GM08714 (cell line): Measurements from ENCODE around the gene SUSD1.

Experiments used
- H3K4me3 ChIP-seq: fragments of 200-500 bp; sonication (Bioruptor generic); 2 replicates; pipeline ENCODE4 v1.5.1; 2014; ENCODE audit warnings: mild to moderate bottlenecking, low read length, inconsistent platforms
- ZNF274 ChIP-seq: IDR thresholded peaks from 2 replicates; pipeline ENCODE4 v1.6.1; 2012; ENCODE audit warnings: mild to moderate bottlenecking, low read depth, low read length

Gene SUSD1

DNA sequence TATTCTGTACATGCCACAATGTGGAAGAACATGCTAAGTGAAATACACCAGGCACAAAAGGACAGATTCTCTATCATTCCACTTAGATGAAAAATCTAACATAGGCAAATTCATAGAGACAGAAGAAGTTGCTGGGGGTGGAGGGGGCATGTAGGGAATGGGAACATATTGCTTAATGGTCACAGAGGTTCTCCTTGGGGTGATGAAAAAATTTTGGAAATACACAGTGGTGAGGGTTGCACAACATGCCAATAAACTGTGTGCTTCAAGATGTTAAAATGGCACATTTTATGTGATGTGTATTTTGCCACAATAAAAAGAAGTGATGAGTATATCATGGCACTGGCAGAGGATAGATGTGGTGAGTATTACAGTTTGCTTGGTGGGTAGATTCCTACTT is 111.9 kb downstream of the SUSD1 start:
- H3K4me3 ChIP-seq = no peak overlapping the region
- TF ChIP-seq ZNF274 = no peak

GRCh38 chr9:112061152-112061740 is 113.9 kb downstream of the SUSD1 start:
- TF ChIP-seq ZNF274 = no peak
- no peak overlapping the region for H3K4me3 ChIP-seq

GRCh38 chr9:112059966-112060320 is 115.2 kb downstream of the SUSD1 start:
- TF ChIP-seq ZNF274 = no peak
- H3K4me3 ChIP-seq = no peak overlapping the region

GRCh38 chr9:112059145-112059965 is 115.7 kb downstream of the SUSD1 start:
- H3K4me3 ChIP-seq = no peak overlapping the region
- no peak for TF ChIP-seq ZNF274

DNA sequence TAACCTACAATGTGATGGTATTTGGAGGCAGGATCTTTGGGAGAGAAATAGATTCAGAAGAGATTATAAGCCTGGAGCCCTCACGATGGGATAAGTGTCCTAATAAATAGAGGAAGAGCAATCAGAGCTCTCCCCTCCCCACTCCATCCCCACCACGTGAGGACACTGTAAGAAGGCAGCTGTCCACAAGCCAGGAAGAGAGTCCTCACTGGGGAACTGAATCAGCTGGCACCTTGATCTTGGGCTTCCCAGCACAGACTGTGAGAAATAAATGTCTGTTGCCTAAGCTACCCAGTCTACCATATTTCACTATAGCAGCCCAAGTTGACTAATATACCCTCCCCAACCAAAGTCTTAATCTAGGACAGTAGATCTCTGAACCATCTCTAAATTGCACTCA is 118.1 kb downstream of the SUSD1 start:
- TF ChIP-seq ZNF274 = no peak
- H3K4me3 ChIP-seq = no peak overlapping the region

DNA sequence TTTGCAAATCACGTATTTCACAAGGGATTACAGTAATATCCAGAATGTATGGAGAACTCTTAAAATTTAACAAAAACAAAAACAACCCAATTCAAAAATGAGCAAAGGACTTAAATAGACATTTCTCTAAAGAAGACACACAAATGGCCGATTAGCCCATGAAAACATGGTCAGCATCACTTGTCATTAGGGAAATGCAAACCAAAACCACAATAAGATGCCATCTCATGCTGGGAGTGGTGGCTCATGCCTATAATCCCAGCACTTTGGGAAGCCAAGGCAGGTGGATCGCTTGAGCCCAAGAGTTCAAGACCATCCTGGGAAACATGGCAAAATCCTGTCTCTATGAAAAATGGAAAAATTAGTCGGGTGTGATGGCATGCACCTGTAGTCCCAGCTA is 120.2 kb downstream of the SUSD1 start:
- H3K4me3 ChIP-seq = no peak overlapping the region
- TF ChIP-seq ZNF274 = no peak

- no peak for TF ChIP-seq ZNF274
- H3K4me3 ChIP-seq = no peak overlapping the region
Observed at GRCh38 chr9:112051812-112052211, 123.3 kb downstream of the SUSD1 start.

DNA sequence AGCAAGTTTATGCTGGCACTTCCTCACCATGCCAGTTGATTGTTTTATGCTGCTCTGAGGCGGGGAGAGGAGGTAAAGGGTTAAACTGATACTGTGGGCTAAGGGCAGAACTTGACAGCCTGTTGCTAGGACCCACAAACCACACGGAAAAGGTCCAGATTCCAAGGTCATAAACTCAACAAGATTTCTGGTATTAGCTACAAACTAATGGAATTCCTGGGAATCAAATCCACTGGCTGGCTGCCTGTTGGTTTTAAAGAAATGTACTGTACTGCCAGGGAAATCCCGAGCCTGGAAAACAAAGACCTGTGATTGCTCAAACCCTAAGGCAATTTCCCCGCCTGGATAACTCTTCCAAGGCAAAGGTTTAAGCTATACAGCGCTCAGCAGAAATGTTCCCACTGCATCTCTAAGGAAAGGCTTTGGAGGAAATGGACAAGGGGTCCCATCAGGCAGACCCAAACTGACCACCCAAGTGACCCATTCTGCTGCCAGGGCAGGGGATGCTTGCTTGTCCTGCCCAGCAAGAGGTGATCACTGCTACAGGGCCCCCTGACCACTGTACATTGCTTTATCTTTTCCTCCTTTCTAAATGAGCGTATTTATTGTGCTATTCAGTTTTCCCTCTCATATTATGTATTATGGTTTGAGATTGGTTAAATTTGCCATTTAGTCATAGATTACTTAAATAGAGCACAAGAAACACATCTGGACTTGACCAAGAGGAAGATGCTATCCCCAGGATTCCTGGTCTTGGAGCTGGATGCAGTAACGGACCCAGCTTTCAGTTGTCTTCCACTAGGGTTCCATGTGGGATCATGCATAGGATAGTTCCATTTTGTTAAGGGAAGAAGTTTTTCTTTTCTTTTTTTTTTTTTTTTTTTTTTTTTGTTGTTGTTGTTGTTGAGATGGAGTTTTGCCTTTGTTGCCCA is 124.3 kb downstream of the SUSD1 start:
- no peak for TF ChIP-seq ZNF274
- no peak overlapping the region for H3K4me3 ChIP-seq

- H3K4me3 ChIP-seq = no peak overlapping the region
- TF ChIP-seq ZNF274 = no peak
Observed at GRCh38 chr9:112049811-112050516, 125.1 kb downstream of the SUSD1 start.

- no peak overlapping the region for H3K4me3 ChIP-seq
- TF ChIP-seq ZNF274 = no peak
Observed at GRCh38 chr9:112048924-112049691, 126.0 kb downstream of the SUSD1 start.

GRCh38 chr9:112047538-112048066 is 127.5 kb downstream of the SUSD1 start:
- TF ChIP-seq ZNF274 = no peak
- H3K4me3 ChIP-seq = no peak overlapping the region

DNA sequence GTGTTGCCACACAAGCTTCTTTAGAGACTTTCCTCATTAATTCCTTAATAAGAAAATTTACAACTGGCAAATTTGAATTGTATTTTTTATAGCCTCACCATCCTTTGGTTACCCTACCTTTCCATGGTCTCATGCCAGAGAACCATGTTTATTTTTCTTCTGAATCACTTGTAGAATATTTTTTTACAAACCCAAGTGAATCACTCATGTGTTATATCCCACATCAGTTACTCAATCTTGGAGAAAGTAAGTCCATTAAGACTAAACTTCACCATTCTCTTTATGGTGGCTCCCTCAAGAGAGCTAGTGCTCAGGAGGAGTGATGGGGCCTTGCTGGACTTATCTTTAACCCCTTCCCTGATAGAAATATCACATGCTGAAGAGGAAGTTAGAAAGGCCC is 128.9 kb downstream of the SUSD1 start:
- no peak for TF ChIP-seq ZNF274
- no peak overlapping the region for H3K4me3 ChIP-seq

GRCh38 chr9:112044881-112045280 is 130.2 kb downstream of the SUSD1 start:
- no peak overlapping the region for H3K4me3 ChIP-seq
- TF ChIP-seq ZNF274 = no peak

DNA sequence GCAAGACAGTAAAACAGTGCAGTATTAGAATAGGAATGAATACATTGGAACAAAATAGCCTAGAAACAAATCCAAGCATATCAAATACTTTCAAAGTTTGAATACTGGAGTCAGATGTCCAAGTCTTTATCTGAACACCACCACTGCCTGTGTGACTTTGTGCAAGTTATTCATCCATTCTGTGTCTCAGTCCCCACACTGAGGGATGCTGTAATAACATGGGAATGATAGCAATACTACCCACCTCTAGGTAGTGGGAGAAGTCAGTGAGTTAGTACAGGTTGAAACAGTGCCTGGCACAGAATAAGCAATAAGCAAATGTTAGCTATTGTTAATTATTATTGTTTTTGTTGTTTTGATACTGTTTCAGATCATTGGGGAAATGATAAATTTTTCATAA is 130.9 kb downstream of the SUSD1 start:
- TF ChIP-seq ZNF274 = no peak
- no peak overlapping the region for H3K4me3 ChIP-seq
